Bronchial epithelial cell (primary cell): ENCODE data around the gene SLC39A11. TPM values are rescaled to one million over a fixed set of nuclear protein-coding genes. Genes with fewer than 3 reads are reported as not detected.

Experiments used
- DNase-seq: peaks from one replicate; pipeline ENCODE4 v3.0.0-alpha.2; 2010; ENCODE audit warnings: low read depth
- FAIRE-seq: peaks from 2 replicates; lab custom pipeline; 2011; peaks lifted over from hg19 to GRCh38; lab: Jason Lieb, UNC
- H3K27me3 ChIP-seq: 2 replicates; pipeline ENCODE4 v1.5.1; 2011; ENCODE audit warnings: low read length; ENCODE audit not compliant: control insufficient read depth, insufficient read depth
- H3K36me3 ChIP-seq: 2 replicates; pipeline ENCODE4 v1.5.1; 2011; ENCODE audit warnings: low read length; ENCODE audit not compliant: control insufficient read depth, insufficient read depth
- H3K4me3 ChIP-seq: 2 replicates; pipeline ENCODE4 v1.5.1; 2011; ENCODE audit warnings: mild to moderate bottlenecking, low read depth, low read length, control low read depth
- CTCF ChIP-seq: IDR thresholded peaks from 2 replicates; pipeline ENCODE4 v1.5.1; 2011; ENCODE audit warnings: mild to moderate bottlenecking, moderate library complexity, low read length, control low read depth, inconsistent platforms; ENCODE audit not compliant: insufficient read depth, severe bottlenecking
- total RNA-seq: library from RNA; depleted of rRNA; stranded (reverse); fragments of >200 nt; gene quantifications from 2 replicates; pipeline ENCODE4 v1.2.1, GENCODE V29; 2014

The SLC39A11 gene
- total RNA-seq, 1 donor from 2014 or later: 23.4 TPM

- no peak for TF ChIP-seq CTCF
- FAIRE-seq: peak; percentile 55
- H3K27me3 ChIP-seq: peaks cover under 1% of the 10 kb centered on the region
- DNase-seq: peak; percentile 74
- H3K4me3 ChIP-seq: no peak overlapping the region
- H3K36me3 ChIP-seq: no peaks in the 10 kb centered on the region
Observed at GRCh38 chr17:72622661-72623433, 469.6 kb downstream of the SLC39A11 start.

- TF ChIP-seq CTCF: no peak
- no peaks in the 10 kb centered on the region for H3K36me3 ChIP-seq
- H3K27me3 ChIP-seq: no peaks in the 10 kb centered on the region
- FAIRE-seq (no peak), DNase-seq (no peak)
- no peak overlapping the region for H3K4me3 ChIP-seq
Observed at GRCh38 chr17:72619976-72620650, 472.4 kb downstream of the SLC39A11 start.

GRCh38 chr17:72618001-72618509 is 474.4 kb downstream of the SLC39A11 start:
- peak; percentile 44 for DNase-seq
- Histone ChIP-seq H3K27me3 (no peaks in the 10 kb centered on the region), H3K36me3 (no peaks in the 10 kb centered on the region), H3K4me3 (no peak overlapping the region)
- TF ChIP-seq CTCF: no peak
- no peak for FAIRE-seq

GRCh38 chr17:72617557-72617956 is 474.9 kb downstream of the SLC39A11 start:
- H3K27me3 ChIP-seq: no peaks in the 10 kb centered on the region
- H3K36me3 ChIP-seq: no peaks in the 10 kb centered on the region
- FAIRE-seq: no peak
- TF ChIP-seq CTCF: no peak
- no peak for DNase-seq
- H3K4me3 ChIP-seq: no peak overlapping the region

GRCh38 chr17:72616447-72616846 is 476.0 kb downstream of the SLC39A11 start:
- FAIRE-seq: no peak

More at GRCh38 chr17:72616447-72616846, 476.0 kb downstream of the SLC39A11 start:
- no peak for DNase-seq
- Histone ChIP-seq H3K36me3 (no peaks in the 10 kb centered on the region), H3K4me3 (no peak overlapping the region), H3K27me3 (no peaks in the 10 kb centered on the region)
- TF ChIP-seq CTCF: no peak
